Heart left ventricle (tissue), 13 donors: Measurements from ENCODE around the gene CCT3.

ENCODE experiments used
- POLR2A ChIP-seq, 2 donors: fragments of 450-650 bp; IDR thresholded peaks; one replicate each; pipeline ENCODE4 v1.6.1; 2017; ENCODE audit warnings: antibody characterized with exemption in 2 of 2, mild to moderate bottlenecking in 2 of 2, moderate library complexity in 2 of 2
- TF ChIP-seq, protein P1 (sequence below), 12 donors: fragments of 200-600 bp; sonication (generic) in 4 of 12; IDR thresholded peaks; one replicate each; pipeline versions ENCODE4 v1.5.0 to v1.8.0; 2018 to 2022; ENCODE audit warnings: antibody characterized with exemption in 12 of 12, mild to moderate bottlenecking in 5 of 12
- donor health status: ischemic (EF 13 %, LVEDD 7.1; RV severe dilation, severe dysfunction).
- donor health status: DM: no; HTN: yes; CAD: no.
- donor health status: DM: no; HTN: no; CAD: no.
- donor health status: ischemic (EF 25% LVEDD 6.9; RV normal size, moderate dysfunction).
- donor health status: ischemic (EF 25% LVEDD 5.7; RV mildly dilated, moderate dysfunction).
- donor health status: ischemic (EF 35%, LVEDD 5.7; RV mildly dilated, moderate dysfunction).
- donor health status: nonischemic (EF 11% LVEDD 7.7; RV severe dilation, severe dysfunction).
- donor health status: DM: yes; HTN: yes; CAD: no.
- donor health status: PGD.
- donor health status: ischemic (EF 29% LVEDD 5.4; RV normal size, mild dysfunction).
- donor health status: nonischemic (EF 23%, LVEDD 6.1; RV moderate dilation, normal function).

DNA sequence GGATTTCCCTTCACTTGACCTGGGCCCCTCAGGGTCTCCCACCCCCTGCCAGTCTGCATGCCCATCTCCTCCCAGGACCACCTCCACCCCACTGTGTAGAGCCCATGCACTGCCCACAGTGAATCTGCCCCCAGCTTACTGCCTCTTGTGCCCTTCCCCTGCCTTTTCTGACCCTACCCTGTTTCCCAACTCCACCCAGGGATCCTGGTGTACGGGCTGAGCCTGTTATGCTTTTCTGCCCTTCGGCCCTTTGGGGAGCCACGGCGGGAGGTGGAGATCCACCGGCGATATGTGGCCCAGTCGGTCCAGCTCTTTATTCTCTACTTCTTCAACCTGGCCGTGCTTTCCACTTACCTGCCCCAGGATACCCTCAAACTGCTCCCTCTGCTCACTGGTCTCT lies 52.0 kb downstream of the CCT3 start:
- TF ChIP-seq, protein P1, sequence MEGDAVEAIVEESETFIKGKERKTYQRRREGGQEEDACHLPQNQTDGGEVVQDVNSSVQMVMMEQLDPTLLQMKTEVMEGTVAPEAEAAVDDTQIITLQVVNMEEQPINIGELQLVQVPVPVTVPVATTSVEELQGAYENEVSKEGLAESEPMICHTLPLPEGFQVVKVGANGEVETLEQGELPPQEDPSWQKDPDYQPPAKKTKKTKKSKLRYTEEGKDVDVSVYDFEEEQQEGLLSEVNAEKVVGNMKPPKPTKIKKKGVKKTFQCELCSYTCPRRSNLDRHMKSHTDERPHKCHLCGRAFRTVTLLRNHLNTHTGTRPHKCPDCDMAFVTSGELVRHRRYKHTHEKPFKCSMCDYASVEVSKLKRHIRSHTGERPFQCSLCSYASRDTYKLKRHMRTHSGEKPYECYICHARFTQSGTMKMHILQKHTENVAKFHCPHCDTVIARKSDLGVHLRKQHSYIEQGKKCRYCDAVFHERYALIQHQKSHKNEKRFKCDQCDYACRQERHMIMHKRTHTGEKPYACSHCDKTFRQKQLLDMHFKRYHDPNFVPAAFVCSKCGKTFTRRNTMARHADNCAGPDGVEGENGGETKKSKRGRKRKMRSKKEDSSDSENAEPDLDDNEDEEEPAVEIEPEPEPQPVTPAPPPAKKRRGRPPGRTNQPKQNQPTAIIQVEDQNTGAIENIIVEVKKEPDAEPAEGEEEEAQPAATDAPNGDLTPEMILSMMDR (IDR thresholded peaks at IDR 0.05): no peak
- TF ChIP-seq POLR2A (IDR thresholded peaks at IDR 0.05): no peak
